CD14-positive monocyte (primary cell): Measurements from ENCODE around the gene PHLPP1. TPM values are rescaled to one million over a fixed set of nuclear protein-coding genes. Genes with fewer than 3 reads are reported as not detected.

Experiments
- DNase-seq, 3 donors: peaks; one replicate each; pipeline ENCODE4 v3.0.0-alpha.2; 2011 to 2022
- H2AFZ ChIP-seq: 2 replicates; pipeline ENCODE4 v1.6.0; 2012; ENCODE audit warnings: mild to moderate bottlenecking, low read depth, low read length, inconsistent platforms; ENCODE audit not compliant: insufficient read depth, poor library complexity, severe bottlenecking
- H3K27ac ChIP-seq, 2 donors: 1 replicate in 1 of 2; 2 replicates in 1 of 2; pipeline ENCODE4 v1.5.1; 2012 to 2013; ENCODE audit warnings: low read length in 2 of 2, control low read depth in 1 of 2, inconsistent platforms in 1 of 2, low read depth in 1 of 2, mild to moderate bottlenecking in 1 of 2
- H3K27me3 ChIP-seq, 2 donors: one replicate each; pipeline versions ENCODE4 v1.6.0 to v1.6.1; 2011 to 2013; ENCODE audit warnings: low read length in 2 of 2; ENCODE audit not compliant: control insufficient read depth in 2 of 2, insufficient read depth in 2 of 2
- H3K36me3 ChIP-seq, 2 donors: replicated peaks in 1 of 2; 1 replicate in 1 of 2; 2 replicates in 1 of 2; pipeline versions ENCODE4 v1.5.1 to v1.6.1; 2012 to 2013; ENCODE audit warnings: low read length in 2 of 2, control low read depth in 1 of 2, inconsistent platforms in 1 of 2, mild to moderate bottlenecking in 1 of 2; ENCODE audit not compliant: insufficient read depth in 2 of 2, control insufficient read depth in 1 of 2
- H3K4me1 ChIP-seq, 2 donors: 1 replicate in 1 of 2; 2 replicates in 1 of 2; pipeline versions ENCODE4 v1.5.1 to v1.6.1; 2012 to 2013; ENCODE audit warnings: low read length in 2 of 2, control low read depth in 1 of 2, inconsistent platforms in 1 of 2, mild to moderate bottlenecking in 1 of 2, moderate library complexity in 1 of 2; ENCODE audit not compliant: insufficient read depth in 2 of 2, control insufficient read depth in 1 of 2
- H3K4me2 ChIP-seq: replicated peaks from 2 replicates; pipeline ENCODE3; 2012; ENCODE audit warnings: low read length, moderate library complexity, mild to moderate bottlenecking; ENCODE audit not compliant: poor library complexity, severe bottlenecking; ENCODE audit errors: extremely low read depth
- H3K4me3 ChIP-seq, 3 experiments: fragments of 200-600 bp in 1 of 3; sonication (generic) in 1 of 3; replicated peaks in 1 of 3; 1 replicate in 2 of 3; 2 replicates in 1 of 3; pipeline ENCODE4 v1.5.1; 2011 to 2013; ENCODE audit warnings: low read length in 3 of 3, mild to moderate bottlenecking in 3 of 3, control low read depth in 2 of 3, low read depth in 2 of 3, inconsistent platforms in 1 of 3, moderate library complexity in 1 of 3
- H3K79me2 ChIP-seq: 2 replicates; pipeline ENCODE4 v1.6.0; 2012; ENCODE audit warnings: mild to moderate bottlenecking, control low read depth, inconsistent platforms, low read length, moderate library complexity; ENCODE audit not compliant: insufficient read depth
- H3K9ac ChIP-seq: 2 replicates; pipeline ENCODE4 v1.6.0; 2017; ENCODE audit warnings: low read length, mild to moderate bottlenecking; ENCODE audit not compliant: insufficient read depth, poor library complexity, severe bottlenecking
- H3K9me3 ChIP-seq, 2 donors: replicated peaks in 1 of 2; 1 replicate in 1 of 2; 2 replicates in 1 of 2; pipeline versions ENCODE4 v1.5.1 to v1.6.1; 2012 to 2013; ENCODE audit warnings: low read length in 2 of 2, control low read depth in 1 of 2; ENCODE audit not compliant: control insufficient read depth in 1 of 2, insufficient read depth in 1 of 2
- H4K20me1 ChIP-seq: 2 replicates; pipeline ENCODE4 v1.6.0; 2012; ENCODE audit warnings: mild to moderate bottlenecking, low read length, control low read depth, moderate library complexity; ENCODE audit not compliant: insufficient read depth
- H3K27ac Mint-ChIP-seq, 7 donors: one replicate each; pipeline ENCODE4 v1.8.0; 2020; ENCODE audit warnings: mild to moderate bottlenecking in 7 of 7, mixed read lengths in 7 of 7, moderate library complexity in 6 of 7, inconsistent platforms in 2 of 7
- H3K27me3 Mint-ChIP-seq, 3 donors: one replicate each; pipeline ENCODE4 v1.8.0; 2021 to 2022; ENCODE audit warnings: low read depth in 3 of 3, mild to moderate bottlenecking in 3 of 3, mixed read lengths in 3 of 3, moderate library complexity in 3 of 3, inconsistent platforms in 1 of 3
- H3K36me3 Mint-ChIP-seq, 2 donors: one replicate each; pipeline ENCODE4 v1.8.0; 2020; ENCODE audit warnings: mixed read lengths in 2 of 2, inconsistent platforms in 1 of 2, mild to moderate bottlenecking in 1 of 2
- H3K4me1 Mint-ChIP-seq: one replicate; pipeline ENCODE4 v1.8.0; 2020; ENCODE audit warnings: mild to moderate bottlenecking, mixed read lengths
- H3K4me3 Mint-ChIP-seq, 2 donors: one replicate each; pipeline ENCODE4 v1.8.0; 2020; ENCODE audit warnings: mild to moderate bottlenecking in 2 of 2, mixed read lengths in 2 of 2, moderate library complexity in 1 of 2
- H3K9me3 Mint-ChIP-seq, 7 donors: one replicate each; pipeline ENCODE4 v1.8.0; 2020 to 2022; ENCODE audit warnings: mixed read lengths in 7 of 7, mild to moderate bottlenecking in 6 of 7, moderate library complexity in 6 of 7, inconsistent platforms in 2 of 7
- CTCF ChIP-seq: fragments of 200-600 bp; IDR thresholded peaks from one replicate; pipeline ENCODE4 v1.8.0; 2022; ENCODE audit warnings: antibody characterized with exemption, mild to moderate bottlenecking
- WGBS: methylation state at CpG from one replicate; pipeline ENCODE4 v1.1.5; 2013; ENCODE audit warnings: missing lambda C conversion rate; ENCODE audit not compliant: insufficient coverage; 5-methylcytosine and 5-hydroxymethylcytosine counted together
- intact Hi-C, 2 donors: fragments of 100-400 bp; cut with micrococcal nuclease; formaldehyde crosslinking; loops; one replicate each; pipeline versions ENCODE4 v1.15.0 to v1.15.1; 2023
- polyA plus RNA-seq, 3 donors: library from polyadenylated mRNA; depleted of rRNA in 1 of 3; unstranded in 2 of 3; stranded (reverse) in 1 of 3; fragments of 300-500 nt in 2 of 3; fragments of >200 nt in 1 of 3; fragmentation: Illumina TruSeq in 2 of 3; gene quantifications; 1 replicate in 2 of 3; 2 replicates in 1 of 3; pipeline ENCODE4 v1.2.3, GENCODE V29; 2012 to 2021

The PHLPP1 gene
- polyA plus RNA-seq, 3 donors: 0.04 to 2.0 (median 0.55) TPM

GRCh38 chr18:62690236-62690815 is 25.0 kb upstream of the PHLPP1 start:
- no peaks in the 10 kb centered on the region for H3K36me3 ChIP-seq
- no peak overlapping the region for H2AFZ ChIP-seq
- no peaks in the 10 kb centered on the region for H3K4me1 Mint-ChIP-seq
- H3K9ac ChIP-seq: no peak overlapping the region
- no peak overlapping the region for H3K4me3 ChIP-seq
- no peak overlapping the region for H3K4me3 Mint-ChIP-seq
- no peaks in the 10 kb centered on the region for H4K20me1 ChIP-seq
- no peaks in the 10 kb centered on the region for H3K79me2 ChIP-seq
- H3K4me2 ChIP-seq: no peak overlapping the region
- H3K4me1 ChIP-seq: no peaks in the 10 kb centered on the region
- H3K27ac ChIP-seq: no peak overlapping the region
- 83% methylated on average over 6 of the region's 6 CpGs for WGBS
- no peaks in the 10 kb centered on the region for H3K36me3 Mint-ChIP-seq
- TF ChIP-seq CTCF: no peak
- peaks cover 34 to 36% of the 10 kb centered on the region in 2 donors for H3K9me3 ChIP-seq
- intact Hi-C loops: no loop called here
- H3K9me3 Mint-ChIP-seq: peaks cover 25 to 54% (median 46%) of the 10 kb centered on the region in 7 donors
- H3K27me3 ChIP-seq: no peaks in the 10 kb centered on the region
- peaks cover 0 to 6% (median 1%) of the 10 kb centered on the region in 3 donors for H3K27me3 Mint-ChIP-seq
- no peak for DNase-seq
- H3K27ac Mint-ChIP-seq: no peak overlapping the region

- no peak for DNase-seq
- H3K36me3 ChIP-seq: no peaks in the 10 kb centered on the region
- no peaks in the 10 kb centered on the region for H3K27me3 ChIP-seq
- 83% methylated on average over 1 of the region's 1 CpG for WGBS
- no peak overlapping the region for H2AFZ ChIP-seq
- no peak overlapping the region for H3K4me3 ChIP-seq
- Mint-ChIP-seq H3K4me1 (no peaks in the 10 kb centered on the region), H3K27me3 (peaks cover 0 to 6% (median 2%) of the 10 kb centered on the region in 3 donors), H3K9me3 (peaks cover 15 to 25% (median 20%) of the 10 kb centered on the region in 7 donors), H3K27ac (no peak overlapping the region), H3K4me3 (no peak overlapping the region), H3K36me3 (no peaks in the 10 kb centered on the region)
- H3K9ac ChIP-seq: no peak overlapping the region
- intact Hi-C loops: no loop called here
- no peaks in the 10 kb centered on the region for H4K20me1 ChIP-seq
- H3K27ac ChIP-seq: no peak overlapping the region
- no peak overlapping the region for H3K4me2 ChIP-seq
- TF ChIP-seq CTCF: no peak
- H3K9me3 ChIP-seq: peaks cover 10 to 17% of the 10 kb centered on the region in 2 donors
- H3K79me2 ChIP-seq: no peaks in the 10 kb centered on the region
- no peaks in the 10 kb centered on the region for H3K4me1 ChIP-seq
Measured at GRCh38 chr18:62693659-62694058, 21.7 kb upstream of the PHLPP1 start.
